ELF-1 (cell line): Measurements from ENCODE around the gene OR2V1.
A peak's percentile ranks its signal among the peaks of the same experiment; 100 is the strongest.
"Not testable (repeated sequence)": the region's sequence is repeated elsewhere in the genome, so short reads cannot be mapped to it uniquely, and the experiment has no call there.

Experiments used
- DNase-seq: peaks from one replicate; pipeline ENCODE4 v3.0.0-alpha.2; 2016; ENCODE audit warnings: low read depth, low spot score

Gene OR2V1

GRCh38 chr5:181130832-181131496 lies at the start of gene OR2V1:
TSS of gene OR2V1 (minus strand) at chr5:181131169. CDS start at chr5:181125304, 5,865 bp downstream.
- DNase-seq, result no peak

- DNase-seq, result not testable (repeated sequence)
These were observed 46.6 kb upstream of the OR2V1 start for GRCh38 chr5:181177559-181177958.

- DNase-seq, result no peak
These were observed 45.4 kb upstream of the OR2V1 start for GRCh38 chr5:181176254-181176952.

- peak; percentile 96 for DNase-seq
These were observed 42.7 kb upstream of the OR2V1 start for GRCh38 chr5:181173420-181174342.

GRCh38 chr5:181173027-181173419 lies 42.1 kb upstream of the OR2V1 start:
- DNase-seq, result no peak

GRCh38 chr5:181171782-181172181 lies 40.8 kb upstream of the OR2V1 start:
- no peak for DNase-seq

- no peak for DNase-seq
These were observed 40.0 kb upstream of the OR2V1 start for GRCh38 chr5:181170996-181171395.

GRCh38 chr5:181170237-181170825 lies 39.4 kb upstream of the OR2V1 start:
- peak; percentile 61 for DNase-seq

- DNase-seq, result peak; percentile 93
These were observed 38.7 kb upstream of the OR2V1 start for GRCh38 chr5:181169459-181170236.

GRCh38 chr5:181168595-181169118 lies 37.7 kb upstream of the OR2V1 start:
- no peak for DNase-seq

- DNase-seq, result peak; percentile 74
These were observed 37.0 kb upstream of the OR2V1 start for GRCh38 chr5:181167814-181168488.

GRCh38 chr5:181166812-181167733 lies 36.1 kb upstream of the OR2V1 start:
- no peak for DNase-seq

- DNase-seq, result peak; percentile 79
These were observed 33.3 kb upstream of the OR2V1 start for GRCh38 chr5:181164076-181164952.

GRCh38 chr5:181163487-181164075 lies 32.6 kb upstream of the OR2V1 start:
- DNase-seq, result peak; percentile 66

GRCh38 chr5:181161534-181162175 lies 30.7 kb upstream of the OR2V1 start:
- no peak for DNase-seq

GRCh38 chr5:181160755-181161533 lies 30.0 kb upstream of the OR2V1 start:
- DNase-seq, result peak; percentile 76
